ENCODE results near the gene CXCL1.

DNA sequence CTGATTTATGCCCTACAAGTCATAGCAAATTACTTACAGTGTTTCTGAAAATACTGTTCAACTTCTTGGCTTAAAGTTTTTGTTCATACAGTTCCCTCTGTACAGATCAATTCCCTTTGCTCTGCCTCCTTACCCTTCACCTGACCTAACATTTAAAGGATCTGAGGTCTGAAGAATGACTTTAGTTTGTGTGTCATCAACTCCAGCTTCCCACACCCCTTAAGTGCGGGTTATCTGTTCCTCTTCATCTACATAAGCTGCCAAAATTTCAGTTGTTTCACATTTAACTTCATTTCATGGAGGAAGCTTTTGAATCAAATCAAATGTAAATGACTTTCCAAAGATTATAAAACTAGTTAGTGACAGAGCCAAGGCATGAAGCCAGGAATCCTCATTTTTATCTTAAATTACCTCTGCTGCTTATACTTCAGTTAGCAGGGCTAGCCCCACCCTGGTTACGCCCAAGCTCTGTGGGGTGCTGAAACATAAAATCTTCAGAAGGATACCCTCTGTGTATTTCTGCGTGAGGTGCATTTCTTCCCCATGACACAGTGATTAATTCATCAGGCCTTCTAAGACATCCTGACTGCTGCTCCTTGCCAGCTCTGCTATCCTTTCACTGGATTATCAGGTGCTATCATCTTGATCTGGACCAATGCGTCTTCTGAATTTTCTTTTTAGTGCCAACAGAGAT, 16.5 kb downstream of the CXCL1 start:
- TF ChIP-seq, protein P1, sequence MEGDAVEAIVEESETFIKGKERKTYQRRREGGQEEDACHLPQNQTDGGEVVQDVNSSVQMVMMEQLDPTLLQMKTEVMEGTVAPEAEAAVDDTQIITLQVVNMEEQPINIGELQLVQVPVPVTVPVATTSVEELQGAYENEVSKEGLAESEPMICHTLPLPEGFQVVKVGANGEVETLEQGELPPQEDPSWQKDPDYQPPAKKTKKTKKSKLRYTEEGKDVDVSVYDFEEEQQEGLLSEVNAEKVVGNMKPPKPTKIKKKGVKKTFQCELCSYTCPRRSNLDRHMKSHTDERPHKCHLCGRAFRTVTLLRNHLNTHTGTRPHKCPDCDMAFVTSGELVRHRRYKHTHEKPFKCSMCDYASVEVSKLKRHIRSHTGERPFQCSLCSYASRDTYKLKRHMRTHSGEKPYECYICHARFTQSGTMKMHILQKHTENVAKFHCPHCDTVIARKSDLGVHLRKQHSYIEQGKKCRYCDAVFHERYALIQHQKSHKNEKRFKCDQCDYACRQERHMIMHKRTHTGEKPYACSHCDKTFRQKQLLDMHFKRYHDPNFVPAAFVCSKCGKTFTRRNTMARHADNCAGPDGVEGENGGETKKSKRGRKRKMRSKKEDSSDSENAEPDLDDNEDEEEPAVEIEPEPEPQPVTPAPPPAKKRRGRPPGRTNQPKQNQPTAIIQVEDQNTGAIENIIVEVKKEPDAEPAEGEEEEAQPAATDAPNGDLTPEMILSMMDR (IDR thresholded peaks at IDR 0.05; ENCODE audit: poor library complexity) = no peak
- TF ChIP-seq EZH2 (IDR thresholded peaks at IDR 0.05; ENCODE audit: borderline replicate concordance) = no peak

All from hepatocyte (in vitro differentiated cells).